GM21367 (cell line): ENCODE measurements around the gene CTSC.
"Not testable (repeated sequence)": the region's sequence is repeated elsewhere in the genome, so short reads cannot be mapped to it uniquely, and the experiment has no call there.

ENCODE experiments used
- ATAC-seq: cut with Tn5 transposase; IDR thresholded peaks from one replicate; pipeline ENCODE4 v1.9.1; 2021; ENCODE audit not compliant: unreplicated experiment

CTSC gene

GRCh38 chr11:88353386-88353785, 15.8 kb upstream of the CTSC start:
- ATAC-seq, result no peak

- ATAC-seq, result no peak
These were observed 14.6 kb upstream of the CTSC start for GRCh38 chr11:88352139-88352538.

GRCh38 chr11:88348870-88349269, 11.3 kb upstream of the CTSC start:
- ATAC-seq, result no peak

- ATAC-seq, result no peak
These were observed 8.4 kb upstream of the CTSC start for GRCh38 chr11:88345949-88346348.

GRCh38 chr11:88345408-88345807, 7.9 kb upstream of the CTSC start:
- no peak for ATAC-seq

- ATAC-seq, result no peak
These were observed 7.3 kb upstream of the CTSC start for GRCh38 chr11:88344869-88345268.

GRCh38 chr11:88341522-88342251, 4.2 kb upstream of the CTSC start:
- ATAC-seq, result no peak

GRCh38 chr11:88340366-88340935, 2.9 kb upstream of the CTSC start:
- ATAC-seq, result no peak

GRCh38 chr11:88337987-88338668, 592 bp upstream of the CTSC start:
- ATAC-seq, result peak; percentile 6

- no peak for ATAC-seq
These were observed 2.3 kb downstream of the CTSC start for GRCh38 chr11:88335284-88335683.

GRCh38 chr11:88333862-88334261, 3.7 kb downstream of the CTSC start:
- no peak for ATAC-seq

GRCh38 chr11:88332851-88333250, 4.7 kb downstream of the CTSC start:
- no peak for ATAC-seq

GRCh38 chr11:88330826-88331428, 6.6 kb downstream of the CTSC start:
- ATAC-seq, result no peak

- no peak for ATAC-seq
These were observed 7.8 kb downstream of the CTSC start for GRCh38 chr11:88329563-88330250.

- peak; percentile 22 for ATAC-seq
These were observed 9.9 kb downstream of the CTSC start for GRCh38 chr11:88327462-88328143.

GRCh38 chr11:88327061-88327460, 10.5 kb downstream of the CTSC start:
- ATAC-seq, result peak; percentile 53

- no peak for ATAC-seq
These were observed 11.4 kb downstream of the CTSC start for GRCh38 chr11:88326099-88326498.

- ATAC-seq, result no peak
These were observed 12.8 kb downstream of the CTSC start for GRCh38 chr11:88324562-88325345.

- not testable (repeated sequence) for ATAC-seq
These were observed 14.7 kb downstream of the CTSC start for GRCh38 chr11:88322881-88323280.

GRCh38 chr11:88321412-88321811, 16.1 kb downstream of the CTSC start:
- not testable (repeated sequence) for ATAC-seq
